Neutrophil (primary cell): Measurements from ENCODE around the gene MEGF11.

Experiments
- H3K27ac ChIP-seq: fragments of 200-600 bp; sonication (generic); 2 replicates; pipeline ENCODE4 v1.5.1; 2016; ENCODE audit warnings: mild to moderate bottlenecking, moderate library complexity
- H3K27me3 ChIP-seq: fragments of 200-600 bp; sonication (generic); 2 replicates; pipeline ENCODE4 v1.6.0; 2016; ENCODE audit warnings: mild to moderate bottlenecking
- H3K36me3 ChIP-seq: fragments of 200-600 bp; sonication (generic); 2 replicates; pipeline ENCODE4 v1.5.1; 2017
- H3K4me1 ChIP-seq, 2 experiments: fragments of 200-600 bp in 1 of 2; sonication (generic) in 1 of 2; 1 replicate in 1 of 2; 2 replicates in 1 of 2; pipeline versions ENCODE4 v1.5.1 to v1.6.1; 2013 to 2016; ENCODE audit warnings: low read depth in 1 of 2, low read length in 1 of 2, mild to moderate bottlenecking in 1 of 2, moderate library complexity in 1 of 2; ENCODE audit not compliant: control insufficient read depth in 1 of 2, insufficient read depth in 1 of 2
- H3K4me3 ChIP-seq, 2 experiments: fragments of 200-600 bp in 1 of 2; sonication (generic) in 1 of 2; 1 replicate in 1 of 2; 2 replicates in 1 of 2; pipeline ENCODE4 v1.5.1; 2013 to 2016; ENCODE audit warnings: low read depth in 1 of 2, low read length in 1 of 2, mild to moderate bottlenecking in 1 of 2, moderate library complexity in 1 of 2
- H3K9me3 ChIP-seq: fragments of 200-600 bp; sonication (generic); 2 replicates; pipeline ENCODE4 v1.5.1; 2016
- TF ChIP-seq, protein P1 (sequence below): fragments of 200-600 bp; sonication (generic); IDR thresholded peaks from 2 replicates; pipeline ENCODE4 v1.5.1; 2016; ENCODE audit warnings: antibody characterized with exemption

The MEGF11 gene

DNA sequence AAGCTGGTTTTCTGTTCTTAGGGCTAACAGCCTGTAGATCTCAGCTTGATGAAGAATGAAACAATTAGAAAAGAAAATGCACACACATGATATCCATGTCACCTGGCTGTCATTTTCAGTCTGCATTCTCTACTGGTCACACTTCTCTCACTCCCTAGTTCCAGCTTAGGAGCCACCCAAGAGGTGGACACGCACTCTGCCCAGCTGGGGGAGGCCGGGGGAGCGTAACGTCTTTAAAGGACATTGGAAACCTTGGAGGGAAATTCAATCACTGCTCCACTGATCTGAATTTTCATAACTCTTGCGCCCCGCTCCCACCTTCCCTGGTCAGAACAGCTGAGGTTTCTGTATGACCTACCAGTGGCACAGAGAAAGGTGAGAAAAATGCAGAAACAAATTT is 304.5 kb downstream of the MEGF11 start:
- Histone ChIP-seq H3K27me3 (peaks cover 40% of the 10 kb centered on the region), H3K4me3 (no peak overlapping the region), H3K36me3 (no peaks in the 10 kb centered on the region), H3K4me1 (no peaks in the 10 kb centered on the region), H3K27ac (no peak overlapping the region), H3K9me3 (no peaks in the 10 kb centered on the region)
- TF ChIP-seq, protein P1, sequence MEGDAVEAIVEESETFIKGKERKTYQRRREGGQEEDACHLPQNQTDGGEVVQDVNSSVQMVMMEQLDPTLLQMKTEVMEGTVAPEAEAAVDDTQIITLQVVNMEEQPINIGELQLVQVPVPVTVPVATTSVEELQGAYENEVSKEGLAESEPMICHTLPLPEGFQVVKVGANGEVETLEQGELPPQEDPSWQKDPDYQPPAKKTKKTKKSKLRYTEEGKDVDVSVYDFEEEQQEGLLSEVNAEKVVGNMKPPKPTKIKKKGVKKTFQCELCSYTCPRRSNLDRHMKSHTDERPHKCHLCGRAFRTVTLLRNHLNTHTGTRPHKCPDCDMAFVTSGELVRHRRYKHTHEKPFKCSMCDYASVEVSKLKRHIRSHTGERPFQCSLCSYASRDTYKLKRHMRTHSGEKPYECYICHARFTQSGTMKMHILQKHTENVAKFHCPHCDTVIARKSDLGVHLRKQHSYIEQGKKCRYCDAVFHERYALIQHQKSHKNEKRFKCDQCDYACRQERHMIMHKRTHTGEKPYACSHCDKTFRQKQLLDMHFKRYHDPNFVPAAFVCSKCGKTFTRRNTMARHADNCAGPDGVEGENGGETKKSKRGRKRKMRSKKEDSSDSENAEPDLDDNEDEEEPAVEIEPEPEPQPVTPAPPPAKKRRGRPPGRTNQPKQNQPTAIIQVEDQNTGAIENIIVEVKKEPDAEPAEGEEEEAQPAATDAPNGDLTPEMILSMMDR: no peak

DNA sequence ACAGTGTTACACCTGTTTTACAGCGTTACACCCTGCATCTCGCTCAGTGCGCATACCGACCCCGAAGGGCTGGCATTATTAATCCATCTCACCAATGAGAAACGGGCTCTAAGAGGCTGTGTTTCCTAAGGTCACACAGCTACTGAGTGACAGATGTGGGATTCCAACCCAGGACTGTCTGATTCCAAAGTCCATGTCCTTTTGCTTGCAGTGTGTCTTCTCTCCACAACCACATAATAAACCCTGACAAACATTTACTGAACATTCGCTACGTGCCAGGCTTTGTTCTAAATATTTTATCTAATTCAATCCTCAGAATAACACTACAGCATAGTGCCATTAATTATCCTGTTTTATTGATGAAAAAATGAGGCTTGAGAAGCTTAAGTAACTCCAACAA is 305.2 kb downstream of the MEGF11 start:
- H3K27ac ChIP-seq: no peak overlapping the region
- TF ChIP-seq, protein P1: no peak
- no peaks in the 10 kb centered on the region for H3K9me3 ChIP-seq
- H3K4me1 ChIP-seq: no peaks in the 10 kb centered on the region
- H3K27me3 ChIP-seq: peaks cover 34% of the 10 kb centered on the region
- no peak overlapping the region for H3K4me3 ChIP-seq
- no peaks in the 10 kb centered on the region for H3K36me3 ChIP-seq

DNA sequence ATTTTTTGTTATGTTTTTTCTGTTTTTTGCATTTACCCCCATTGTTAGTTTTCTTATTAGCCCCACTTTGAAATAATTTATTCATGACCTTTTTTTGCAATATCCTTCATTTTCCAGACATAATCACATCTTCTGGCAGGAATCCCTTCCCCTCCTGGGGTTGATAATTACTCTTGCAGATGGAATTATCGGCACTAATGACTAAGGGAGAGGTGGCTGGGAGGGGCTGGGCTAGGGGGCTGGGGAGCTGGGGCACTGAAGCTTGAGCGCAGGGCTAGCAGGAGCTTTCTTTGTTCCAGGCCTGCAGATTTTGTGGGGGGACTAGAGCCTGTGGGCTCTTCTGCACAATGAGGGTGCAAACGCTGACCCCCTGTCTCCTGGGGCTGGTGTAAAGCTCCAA is 306.5 kb downstream of the MEGF11 start:
- H3K4me3 ChIP-seq: no peak overlapping the region
- TF ChIP-seq, protein P1: no peak
- peaks cover 36% of the 10 kb centered on the region for H3K27me3 ChIP-seq
- H3K4me1 ChIP-seq: no peaks in the 10 kb centered on the region
- no peaks in the 10 kb centered on the region for H3K36me3 ChIP-seq
- H3K27ac ChIP-seq: no peak overlapping the region
- no peaks in the 10 kb centered on the region for H3K9me3 ChIP-seq

DNA sequence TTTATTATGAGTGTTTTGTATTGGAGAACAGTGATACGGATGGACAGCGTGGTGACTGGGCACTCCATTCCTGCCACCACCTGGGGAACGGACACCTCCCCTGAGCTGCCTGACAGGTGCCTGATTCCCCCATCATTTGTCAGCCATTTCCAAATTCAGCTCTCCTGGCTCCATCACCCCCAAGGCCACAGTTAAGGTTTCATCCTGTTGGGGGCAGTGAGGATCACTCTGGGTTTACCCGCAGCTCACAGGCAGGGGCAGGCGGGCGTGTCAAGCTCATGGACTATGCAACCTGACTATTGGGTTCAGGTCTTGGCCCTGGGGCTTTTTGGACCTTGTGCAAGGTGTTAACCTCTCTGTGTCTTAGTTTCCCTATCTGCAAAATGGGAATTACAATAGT is 307.9 kb downstream of the MEGF11 start:
- TF ChIP-seq, protein P1: no peak
- H3K36me3 ChIP-seq: no peaks in the 10 kb centered on the region
- peaks cover 44% of the 10 kb centered on the region for H3K27me3 ChIP-seq
- no peak overlapping the region for H3K27ac ChIP-seq
- H3K4me3 ChIP-seq: no peak overlapping the region
- no peaks in the 10 kb centered on the region for H3K9me3 ChIP-seq
- H3K4me1 ChIP-seq: no peaks in the 10 kb centered on the region

DNA sequence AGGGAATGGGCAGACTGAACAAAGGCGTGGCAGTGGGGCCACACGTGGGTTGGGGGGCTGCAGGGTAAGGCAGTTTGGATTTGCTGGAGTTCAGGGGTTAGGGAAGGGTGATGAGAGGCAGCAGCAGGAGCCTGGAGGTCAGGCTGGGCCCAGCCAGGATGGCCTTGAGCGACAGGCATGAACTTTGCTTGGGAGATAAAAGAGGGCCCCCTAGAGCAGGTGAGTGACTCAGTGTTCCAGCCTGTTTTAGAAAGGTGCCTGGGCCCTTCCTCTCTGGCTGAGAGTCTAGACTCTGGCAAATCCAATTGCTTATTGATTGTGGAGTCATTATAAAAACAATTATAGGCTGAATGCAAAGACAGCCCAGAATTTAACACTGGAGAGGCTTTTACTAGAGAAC is 309.1 kb downstream of the MEGF11 start:
- H3K36me3 ChIP-seq: no peaks in the 10 kb centered on the region
- no peaks in the 10 kb centered on the region for H3K4me1 ChIP-seq
- H3K27ac ChIP-seq: no peak overlapping the region
- no peaks in the 10 kb centered on the region for H3K9me3 ChIP-seq
- TF ChIP-seq, protein P1: no peak
- H3K4me3 ChIP-seq: no peak overlapping the region
- peaks cover 40% of the 10 kb centered on the region for H3K27me3 ChIP-seq

DNA sequence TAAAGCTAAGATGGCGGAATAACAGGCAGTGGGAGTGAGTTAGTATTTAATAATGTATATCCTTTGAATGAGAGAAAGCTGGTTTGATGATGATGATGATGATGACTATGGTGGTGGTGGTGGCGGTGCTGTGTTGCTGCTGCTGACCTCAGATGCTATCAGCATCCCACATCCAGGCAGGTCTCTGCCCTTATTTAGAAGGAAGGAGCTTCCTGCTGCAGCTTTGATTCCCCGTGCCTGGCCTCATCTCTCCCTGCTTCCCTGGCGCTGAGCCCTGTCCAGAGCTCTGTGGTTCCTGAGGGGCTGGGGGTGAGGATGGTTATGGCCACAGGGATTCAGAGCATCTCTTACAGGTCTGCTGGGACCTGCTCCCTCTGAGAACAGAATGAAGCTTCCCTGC is 311.1 kb downstream of the MEGF11 start:
- Histone ChIP-seq H3K36me3 (no peaks in the 10 kb centered on the region), H3K4me3 (no peak overlapping the region), H3K27me3 (peaks cover 24% of the 10 kb centered on the region), H3K27ac (no peak overlapping the region), H3K9me3 (no peaks in the 10 kb centered on the region), H3K4me1 (peaks cover 0 to 5% of the 10 kb centered on the region in 2 experiments)
- TF ChIP-seq, protein P1: no peak
